ENCODE data around the gene SELENOK. TPM values are rescaled to one million over a fixed set of nuclear protein-coding genes. Genes with fewer than 3 reads are reported as not detected.
"Not testable (repeated sequence)": the region's sequence is repeated elsewhere in the genome, so short reads cannot be mapped to it uniquely, and the experiment has no call there.

SELENOK gene
- total RNA-seq, 6 experiments from 2014 or later: 23.0 to 34.7 (median 29.3) TPM

DNA sequence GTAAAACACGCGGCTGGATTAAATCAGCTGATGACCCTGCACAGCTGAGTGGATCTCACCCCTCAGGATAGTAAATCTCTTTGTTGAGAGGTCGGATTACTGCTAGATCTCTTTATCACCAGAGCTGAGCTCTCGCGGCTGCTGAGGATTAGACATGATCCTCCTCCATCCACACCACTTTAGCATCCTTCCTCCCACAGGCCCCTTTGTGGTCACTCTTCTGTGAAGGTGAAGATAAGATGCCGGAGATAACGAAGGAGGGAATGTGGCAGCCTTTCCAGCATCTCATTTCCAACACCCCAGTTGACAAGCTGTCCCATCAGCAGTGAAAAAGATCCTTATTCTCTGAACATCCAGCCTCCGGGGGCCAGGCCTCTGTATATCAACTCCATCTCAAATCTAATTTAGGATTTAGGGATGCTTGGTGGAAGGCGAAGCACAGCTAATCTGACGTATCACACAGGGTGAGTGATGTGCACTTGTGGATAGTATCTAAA is 47.5 kb upstream of the SELENOK start:
- intact Hi-C loops (cut with DNase I): no loop called here
- no peak for ATAC-seq

GRCh38 chr3:53938645-53939044 is 47.0 kb upstream of the SELENOK start:
- TF ChIP-seq CTCF (IDR thresholded peaks at IDR 0.05) (peak; percentile 74 to 85 (median 84)), POLR2A (IDR thresholded peaks at IDR 0.05) (no peak)
- H3K27me3 ChIP-seq: no peaks in the 10 kb centered on the region
- H3K36me3 ChIP-seq: no peaks in the 10 kb centered on the region
- 2% methylated on average over 2 of the region's 2 CpGs for WGBS (ENCODE audit: insufficient coverage, low coverage, low lambda C conversion rate, missing lambda C conversion rate)
- ATAC-seq (peak; percentile 78 to 89 (median 86)), DNase-seq (no peak)
- peaks cover 0 to 5% (median 0%) of the 10 kb centered on the region in 4 donors for H3K9me3 ChIP-seq
- no peak overlapping the region for H3K4me3 ChIP-seq
- H3K4me1 ChIP-seq: no peaks in the 10 kb centered on the region
- H3K27ac ChIP-seq: no peak overlapping the region
- intact Hi-C loops (cut with DNase I): no loop called here

More for the DNA sequence above, 47.5 kb upstream of the SELENOK start:
- H3K4me1 ChIP-seq: no peaks in the 10 kb centered on the region
- peaks cover 0 to 5% (median 0%) of the 10 kb centered on the region in 4 donors for H3K9me3 ChIP-seq
- no peak overlapping the region for H3K4me3 ChIP-seq
- no peak overlapping the region for H3K27ac ChIP-seq
- no peak for DNase-seq
- TF ChIP-seq POLR2A (IDR thresholded peaks at IDR 0.05) (no peak), CTCF (IDR thresholded peaks at IDR 0.05) (no peak)
- H3K36me3 ChIP-seq: no peaks in the 10 kb centered on the region
- H3K27me3 ChIP-seq: no peaks in the 10 kb centered on the region
- WGBS (ENCODE audit: insufficient coverage, low coverage, low lambda C conversion rate, missing lambda C conversion rate): 16% methylated on average over 8 of the region's 10 CpGs

DNA sequence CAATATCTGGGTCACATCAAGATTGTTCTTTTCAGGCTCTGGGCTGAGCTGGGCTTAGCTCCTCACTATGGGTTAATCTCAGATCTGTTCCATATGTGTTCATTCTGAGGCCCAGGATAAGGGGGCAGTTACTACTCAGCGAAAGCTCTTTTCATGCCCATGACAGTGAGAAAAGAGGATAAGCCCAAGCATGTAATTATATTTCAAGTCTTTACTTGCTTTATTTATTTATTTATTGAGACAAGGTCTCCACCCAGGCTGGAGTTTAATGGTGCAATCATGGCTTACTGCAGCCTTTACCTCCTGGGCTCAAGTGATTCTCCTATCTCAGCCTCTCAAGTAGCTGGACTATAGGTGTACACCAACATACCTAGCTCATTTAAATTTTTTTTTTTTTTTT is 44.7 kb upstream of the SELENOK start:
- intact Hi-C loops (cut with DNase I): no loop called here
- Histone ChIP-seq H3K36me3 (no peaks in the 10 kb centered on the region), H3K9me3 (peaks cover 0 to 5% (median 0%) of the 10 kb centered on the region in 4 donors), H3K27me3 (no peaks in the 10 kb centered on the region), H3K4me1 (no peaks in the 10 kb centered on the region), H3K4me3 (no peak overlapping the region), H3K27ac (no peak overlapping the region)
- TF ChIP-seq CTCF (IDR thresholded peaks at IDR 0.05) (no peak), POLR2A (IDR thresholded peaks at IDR 0.05) (no peak)
- no peak for ATAC-seq
- 80% methylated on average over 1 of the region's 1 CpG for WGBS (ENCODE audit: insufficient coverage, low coverage, low lambda C conversion rate, missing lambda C conversion rate)
- DNase-seq: no peak

- intact Hi-C loops (cut with DNase I): no loop called here
- no peaks in the 10 kb centered on the region for H3K4me1 ChIP-seq
- ATAC-seq: no peak
- DNase-seq: no peak
- no peak for TF ChIP-seq CTCF (IDR thresholded peaks at IDR 0.05)
- TF ChIP-seq POLR2A (IDR thresholded peaks at IDR 0.05): no peak
- peaks cover 0 to 5% (median 0%) of the 10 kb centered on the region in 4 donors for H3K9me3 ChIP-seq
- no peak overlapping the region for H3K4me3 ChIP-seq
- WGBS (ENCODE audit: insufficient coverage, low coverage, low lambda C conversion rate, missing lambda C conversion rate): 0% methylated on average over 1 of the region's 1 CpG
- H3K36me3 ChIP-seq: no peaks in the 10 kb centered on the region
- no peaks in the 10 kb centered on the region for H3K27me3 ChIP-seq
- H3K27ac ChIP-seq: no peak overlapping the region
These were observed 43.7 kb upstream of the SELENOK start for GRCh38 chr3:53935283-53935901.

DNA sequence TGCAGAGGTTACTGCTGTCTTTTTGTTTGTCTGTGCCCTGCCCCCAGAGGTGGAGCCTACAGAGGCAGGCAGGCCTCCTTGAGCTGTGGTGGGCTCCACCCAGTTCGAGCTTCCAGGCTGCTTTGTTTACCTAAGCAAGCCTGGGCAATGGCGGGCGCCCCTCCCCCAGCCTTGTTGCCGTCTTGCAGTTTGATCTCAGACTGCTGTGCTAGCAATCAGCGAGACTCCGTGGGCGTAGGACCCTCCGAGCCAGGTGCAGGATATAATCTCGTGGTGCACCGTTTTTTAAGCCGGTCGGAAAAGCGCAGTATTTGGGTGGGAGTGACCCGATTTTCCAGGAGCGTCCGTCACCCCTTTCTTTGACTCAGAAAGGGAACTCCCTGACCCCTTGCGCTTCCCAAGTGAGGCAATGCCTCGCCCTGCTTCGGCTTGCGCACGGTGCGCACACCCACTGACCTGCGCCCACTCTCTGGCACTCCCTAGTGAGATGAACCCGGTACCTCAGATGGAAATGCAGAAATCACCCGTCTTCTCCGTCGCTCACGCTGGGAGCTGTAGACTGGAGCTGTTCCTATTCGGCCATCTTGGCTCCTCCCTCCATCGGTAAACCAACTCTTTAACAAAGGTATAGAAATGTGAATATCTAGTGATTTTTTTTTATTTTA is 35.7 kb upstream of the SELENOK start:
- ATAC-seq; intact Hi-C loops (cut with DNase I); H3K4me3 ChIP-seq; H3K36me3 ChIP-seq; DNase-seq; H3K27me3 ChIP-seq; H3K9me3 ChIP-seq; H3K4me1 ChIP-seq; H3K27ac ChIP-seq: not testable (repeated sequence)
- WGBS (ENCODE audit: insufficient coverage, low coverage, low lambda C conversion rate, missing lambda C conversion rate): 81% methylated on average over 12 of the region's 30 CpGs

Measured in right lobe of liver (tissue), 6 donors.